HepG2 (cell line): Measurements from ENCODE around the gene BCAN. TPM values are rescaled to one million over a fixed set of nuclear protein-coding genes. Genes with fewer than 3 reads are reported as not detected.

ENCODE experiments used
- ATAC-seq: fragments of 200-7000 bp; cut with Tn5 transposase; 3 replicates; pipeline ENCODE4 v1.9.1; 2020; ENCODE audit warnings: mild to moderate bottlenecking, moderate library complexity
- BruUV-seq: library from RNA; stranded (reverse); fragments of 400-500 nt; replicated peaks from 2 replicates; lab custom pipeline; 2021; lab: Mats Ljungman, UMichigan
- CTCF ChIA-PET: fragments of 300-600 bp; formaldehyde crosslinking; extraction: SDS; loops from one replicate; lab custom pipeline; 2021; ENCODE audit warnings: low total read pairs, inconsistent platforms, low intra/inter-chr PET ratio; lab: Yijun Ruan, JAX
- POLR2A ChIA-PET: fragments of 350-600 bp; sonication (Branson Sonifier 250); formaldehyde crosslinking; loops from one replicate; lab custom pipeline; 2020; ENCODE audit warnings: antibody characterized with exemption, inconsistent platforms; lab: Yijun Ruan, JAX
- DNase-seq: peaks from one replicate; pipeline ENCODE4 v3.0.0-alpha.2; 2015; ENCODE audit warnings: low spot score
- FAIRE-seq: peaks from 3 replicates; lab custom pipeline; 2011; peaks lifted over from hg19 to GRCh38; lab: Jason Lieb, UNC
- H2AFZ ChIP-seq: one replicate; pipeline ENCODE4 v1.6.1; 2011; ENCODE audit warnings: low read length, inconsistent platforms
- H3K27ac ChIP-seq: fragments of 300-600 bp; 3 replicates; pipeline ENCODE4 v1.8.0; 2011; ENCODE audit warnings: mixed run types, mild to moderate bottlenecking, mixed read lengths, low read length, inconsistent platforms; ENCODE audit not compliant: insufficient read depth; ENCODE audit errors: extremely low read length
- H3K27me3 ChIP-seq, 2 experiments: fragments of 200-600 bp in 1 of 2; 2 replicates in 1 of 2; 3 replicates in 1 of 2; pipeline versions ENCODE4 v1.6.0 to v1.8.0; 2011; ENCODE audit warnings: low read length in 2 of 2, mild to moderate bottlenecking in 2 of 2, moderate library complexity in 2 of 2, inconsistent platforms in 1 of 2; ENCODE audit not compliant: insufficient read depth in 2 of 2, control insufficient read depth in 1 of 2
- H3K36me3 ChIP-seq, 2 experiments: fragments of 200-600 bp in 1 of 2; replicated peaks in 1 of 2; 2 replicates in 1 of 2; 3 replicates in 1 of 2; pipeline versions ENCODE4 v1.5.1 to v1.8.0; 2011; ENCODE audit warnings: low read length in 2 of 2, inconsistent platforms in 1 of 2; ENCODE audit not compliant: insufficient read depth in 2 of 2, control insufficient read depth in 1 of 2
- H3K4me1 ChIP-seq: 2 replicates; pipeline ENCODE4 v1.5.1; 2012; ENCODE audit warnings: low read length, inconsistent platforms; ENCODE audit not compliant: insufficient read depth
- H3K4me2 ChIP-seq: 2 replicates; pipeline ENCODE4 v1.6.0; 2011; ENCODE audit warnings: low read depth, low read length, inconsistent platforms
- H3K4me3 ChIP-seq, 3 experiments: fragments of 200-600 bp in 1 of 3; sonication (generic), shearing (Covaris generic) in 1 of 3; replicated peaks in 1 of 3; 2 replicates each; pipeline ENCODE4 v1.5.1; 2011 to 2016; ENCODE audit warnings: low read length in 3 of 3, inconsistent platforms in 2 of 3, low read depth in 2 of 3, mild to moderate bottlenecking in 2 of 3, control low read depth in 1 of 3, mixed read lengths in 1 of 3; ENCODE audit not compliant: insufficient read depth in 1 of 3
- H3K79me2 ChIP-seq: one replicate; pipeline ENCODE4 v1.6.1; 2011; ENCODE audit warnings: low read length, inconsistent platforms; ENCODE audit not compliant: insufficient read depth
- H3K9ac ChIP-seq: 2 replicates; pipeline ENCODE4 v1.6.0; 2011; ENCODE audit warnings: mild to moderate bottlenecking, low read depth, low read length, inconsistent platforms; ENCODE audit not compliant: insufficient read depth
- H3K9me3 ChIP-seq: 2 replicates; pipeline ENCODE4 v1.5.1; 2012; ENCODE audit warnings: mild to moderate bottlenecking, low read length
- H4K20me1 ChIP-seq: 2 replicates; pipeline ENCODE4 v1.6.0; 2011; ENCODE audit warnings: inconsistent platforms, mild to moderate bottlenecking, low read length, moderate library complexity; ENCODE audit not compliant: insufficient read depth
- AKAP8 ChIP-seq: sonication (generic); formaldehyde crosslinking; IDR thresholded peaks from 2 replicates; pipeline ENCODE4 v1.5.1; 2020; ENCODE audit warnings: mild to moderate bottlenecking, missing genetic modification reagents
- HES4 ChIP-seq: sonication (generic); formaldehyde crosslinking; IDR thresholded peaks from 2 replicates; pipeline ENCODE4 v1.9.0; 2021; ENCODE audit warnings: mild to moderate bottlenecking, missing genetic modification reagents, borderline replicate concordance
- HNRNPUL1 ChIP-seq: fragments of 200-400 bp; formaldehyde crosslinking; IDR thresholded peaks from 2 replicates; pipeline ENCODE4 v1.6.1; 2017; ENCODE audit warnings: low read depth, mild to moderate bottlenecking, low read length, moderate library complexity
- KAT7 ChIP-seq: IDR thresholded peaks from 2 replicates; pipeline ENCODE4 v1.6.1; 2018; ENCODE audit warnings: borderline replicate concordance, missing compliant biosample characterization
- KDM2A ChIP-seq: sonication (generic); formaldehyde crosslinking; IDR thresholded peaks from 2 replicates; pipeline ENCODE4 v1.4.0; 2020; ENCODE audit warnings: low read depth, missing genetic modification reagents, borderline replicate concordance
- RBFOX2 ChIP-seq: fragments of 200-400 bp; formaldehyde crosslinking; IDR thresholded peaks from 2 replicates; pipeline ENCODE4 v1.6.1; 2017; ENCODE audit warnings: low read depth, mild to moderate bottlenecking, low read length
- RBM22 ChIP-seq: fragments of 200-400 bp; formaldehyde crosslinking; optimal IDR thresholded peaks from 2 replicates; pipeline ENCODE3; 2017; ENCODE audit warnings: mild to moderate bottlenecking, low read length, moderate library complexity
- SIX4 ChIP-seq: sonication (generic); formaldehyde crosslinking; IDR thresholded peaks from 2 replicates; pipeline ENCODE4 v1.4.0; 2020; ENCODE audit warnings: missing genetic modification reagents
- ZNF253 ChIP-seq: sonication (generic); formaldehyde crosslinking; IDR thresholded peaks from 2 replicates; pipeline ENCODE4 v1.8.0; 2022; ENCODE audit warnings: mild to moderate bottlenecking, missing genetic modification reagents, borderline replicate concordance
- ZNF260 ChIP-seq: sonication (generic); formaldehyde crosslinking; IDR thresholded peaks from 2 replicates; pipeline ENCODE4 v1.4.0; 2020; ENCODE audit warnings: missing genetic modification reagents, low read depth, mild to moderate bottlenecking, borderline replicate concordance
- WGBS: methylation state at CpG from one replicate; pipeline ENCODE4 v1.1.6; 2017; ENCODE audit warnings: low lambda C conversion rate; 5-methylcytosine and 5-hydroxymethylcytosine counted together
- in situ Hi-C: cut with HindIII; loops from 2 replicates; pipeline ENCODE4 v1.10.0; 2017; ENCODE audit warnings: low pct_unique_long_range_greater_than_20kb; ENCODE audit not compliant: extremely low pct_ligation_motif_present
- intact Hi-C: fragments of 100-400 bp; cut with micrococcal nuclease; formaldehyde crosslinking; loops from one replicate; pipeline ENCODE4 v1.10.0; 2022; ENCODE audit not compliant: unreplicated experiment
- polyA plus RNA-seq, 8 experiments: library from polyadenylated mRNA; depleted of rRNA in 3 of 8; stranded (reverse) in 7 of 8; unstranded in 1 of 8; fragments of >200 nt; fragmentation: Illumina TruSeq in 4 of 8; extraction: Trizol in 4 of 8; gene quantifications; 2 replicates each; pipeline versions ENCODE4 v1.2.1 to v1.2.3, GENCODE V29; 2011 to 2016; ENCODE audit warnings: low read depth in 4 of 8, missing spikeins in 1 of 8, mixed read lengths in 1 of 8; ENCODE audit not compliant: insufficient read depth in 1 of 8
- total RNA-seq, 5 experiments: library from RNA; depleted of rRNA; stranded (reverse); fragments of >200 nt; fragmentation: Illumina TruSeq; extraction: Trizol; gene quantifications; 2 replicates each; pipeline ENCODE4 v1.2.3, GENCODE V29; 2016; ENCODE audit warnings: low read depth in 1 of 5
- TF ChIP-seq, protein P1 (sequence below): sonication (generic); formaldehyde crosslinking; IDR thresholded peaks from 2 replicates; pipeline ENCODE4 v1.5.0; 2020; ENCODE audit warnings: missing genetic modification reagents, mild to moderate bottlenecking, borderline replicate concordance
- TF ChIP-seq, protein P2 (sequence below): IDR thresholded peaks from 2 replicates; pipeline ENCODE4 v1.4.0; 2020; ENCODE audit warnings: mild to moderate bottlenecking, missing genetic modification reagents
- TF ChIP-seq, protein P3 (sequence below): fragments of 450-650 bp; IDR thresholded peaks from 2 replicates; pipeline ENCODE4 v1.6.1; 2016

Gene BCAN
- total and polyA plus RNA-seq, 2 of the 13 experiments (the other 11 are each of a cell fraction or from before 2014, with no cell fraction given) = not detected

DNA sequence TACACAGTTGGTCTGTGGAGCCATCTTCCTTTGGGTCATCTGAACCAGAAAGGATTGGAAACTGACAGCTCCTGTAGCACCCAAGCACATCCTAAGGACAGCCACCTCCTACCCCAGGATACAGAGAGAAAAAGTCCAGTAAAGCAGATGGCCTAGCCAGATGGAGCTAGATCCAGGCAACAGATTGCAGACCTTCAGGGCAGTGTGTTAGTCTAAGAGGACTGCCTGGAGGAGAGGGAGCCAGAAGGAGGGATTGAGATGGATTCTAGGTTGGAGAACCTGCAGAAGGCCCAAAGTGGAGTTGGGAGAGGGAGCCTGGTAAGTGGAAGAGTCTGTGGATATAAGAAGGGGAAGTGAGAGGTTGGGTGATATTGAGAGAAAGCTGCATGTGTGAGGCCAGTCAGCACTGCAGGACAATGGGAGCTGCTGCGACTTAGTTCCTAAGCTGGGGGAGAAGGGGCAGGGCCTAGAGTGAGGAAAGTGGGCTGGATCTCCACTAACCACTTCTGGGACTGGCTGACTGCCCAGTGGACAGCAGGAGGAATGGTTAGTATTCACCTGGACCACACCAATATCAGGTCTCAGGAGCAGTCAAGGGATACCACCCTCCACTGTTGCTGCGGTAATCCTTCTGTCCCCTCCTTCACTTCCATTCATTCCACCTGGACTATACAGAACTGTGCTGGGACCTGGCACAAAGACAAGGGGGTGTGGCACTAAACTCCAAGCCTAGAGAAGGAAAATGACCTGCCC is 13.4 kb downstream of the BCAN start:
- in situ Hi-C loops = no loop called here
- POLR2A ChIA-PET = interaction anchor here (0.6 kb wide), 1 partner anchor 10 kb away, joined by 3 read pairs; no protein-coding TSS in a partner anchor
- BruUV-seq = no TSS peak

More for the DNA sequence above, 13.4 kb downstream of the BCAN start:
- TF ChIP-seq SIX4 (no peak), ZNF260 (CRISPR knock-in tag) (no peak), ZNF253 (CRISPR knock-in tag) (no peak), RBM22 (peak; percentile 82), RBFOX2 (peak; percentile 50; the same call in 1 of the 2 replicates), HNRNPUL1 (no peak), KAT7 (CRISPR knock-in tag) (no peak), HES4 (CRISPR knock-in tag) (no peak), AKAP8 (CRISPR knock-in tag) (peak; percentile 19; the same call in 1 of the 2 replicates), KDM2A (CRISPR knock-in tag) (no peak)
- TF ChIP-seq, protein P1, sequence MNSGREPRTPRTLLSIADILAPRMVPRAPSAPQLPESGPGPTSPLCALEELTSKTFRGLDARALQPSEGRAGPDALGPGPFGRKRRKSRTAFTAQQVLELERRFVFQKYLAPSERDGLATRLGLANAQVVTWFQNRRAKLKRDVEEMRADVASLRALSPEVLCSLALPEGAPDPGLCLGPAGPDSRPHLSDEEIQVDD (CRISPR knock-in tag) = no peak
- TF ChIP-seq, protein P2, sequence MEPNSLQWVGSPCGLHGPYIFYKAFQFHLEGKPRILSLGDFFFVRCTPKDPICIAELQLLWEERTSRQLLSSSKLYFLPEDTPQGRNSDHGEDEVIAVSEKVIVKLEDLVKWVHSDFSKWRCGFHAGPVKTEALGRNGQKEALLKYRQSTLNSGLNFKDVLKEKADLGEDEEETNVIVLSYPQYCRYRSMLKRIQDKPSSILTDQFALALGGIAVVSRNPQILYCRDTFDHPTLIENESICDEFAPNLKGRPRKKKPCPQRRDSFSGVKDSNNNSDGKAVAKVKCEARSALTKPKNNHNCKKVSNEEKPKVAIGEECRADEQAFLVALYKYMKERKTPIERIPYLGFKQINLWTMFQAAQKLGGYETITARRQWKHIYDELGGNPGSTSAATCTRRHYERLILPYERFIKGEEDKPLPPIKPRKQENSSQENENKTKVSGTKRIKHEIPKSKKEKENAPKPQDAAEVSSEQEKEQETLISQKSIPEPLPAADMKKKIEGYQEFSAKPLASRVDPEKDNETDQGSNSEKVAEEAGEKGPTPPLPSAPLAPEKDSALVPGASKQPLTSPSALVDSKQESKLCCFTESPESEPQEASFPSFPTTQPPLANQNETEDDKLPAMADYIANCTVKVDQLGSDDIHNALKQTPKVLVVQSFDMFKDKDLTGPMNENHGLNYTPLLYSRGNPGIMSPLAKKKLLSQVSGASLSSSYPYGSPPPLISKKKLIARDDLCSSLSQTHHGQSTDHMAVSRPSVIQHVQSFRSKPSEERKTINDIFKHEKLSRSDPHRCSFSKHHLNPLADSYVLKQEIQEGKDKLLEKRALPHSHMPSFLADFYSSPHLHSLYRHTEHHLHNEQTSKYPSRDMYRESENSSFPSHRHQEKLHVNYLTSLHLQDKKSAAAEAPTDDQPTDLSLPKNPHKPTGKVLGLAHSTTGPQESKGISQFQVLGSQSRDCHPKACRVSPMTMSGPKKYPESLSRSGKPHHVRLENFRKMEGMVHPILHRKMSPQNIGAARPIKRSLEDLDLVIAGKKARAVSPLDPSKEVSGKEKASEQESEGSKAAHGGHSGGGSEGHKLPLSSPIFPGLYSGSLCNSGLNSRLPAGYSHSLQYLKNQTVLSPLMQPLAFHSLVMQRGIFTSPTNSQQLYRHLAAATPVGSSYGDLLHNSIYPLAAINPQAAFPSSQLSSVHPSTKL (CRISPR knock-in tag) = no peak
- TF ChIP-seq, protein P3, sequence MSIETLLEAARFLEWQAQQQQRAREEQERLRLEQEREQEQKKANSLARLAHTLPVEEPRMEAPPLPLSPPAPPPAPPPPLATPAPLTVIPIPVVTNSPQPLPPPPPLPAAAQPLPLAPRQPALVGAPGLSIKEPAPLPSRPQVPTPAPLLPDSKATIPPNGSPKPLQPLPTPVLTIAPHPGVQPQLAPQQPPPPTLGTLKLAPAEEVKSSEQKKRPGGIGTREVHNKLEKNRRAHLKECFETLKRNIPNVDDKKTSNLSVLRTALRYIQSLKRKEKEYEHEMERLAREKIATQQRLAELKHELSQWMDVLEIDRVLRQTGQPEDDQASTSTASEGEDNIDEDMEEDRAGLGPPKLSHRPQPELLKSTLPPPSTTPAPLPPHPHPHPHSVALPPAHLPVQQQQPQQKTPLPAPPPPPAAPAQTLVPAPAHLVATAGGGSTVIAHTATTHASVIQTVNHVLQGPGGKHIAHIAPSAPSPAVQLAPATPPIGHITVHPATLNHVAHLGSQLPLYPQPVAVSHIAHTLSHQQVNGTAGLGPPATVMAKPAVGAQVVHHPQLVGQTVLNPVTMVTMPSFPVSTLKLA = no peak
- Histone ChIP-seq H4K20me1 (peaks cover 89% of the 10 kb centered on the region), H3K27ac (no peak overlapping the region), H3K4me2 (no peak overlapping the region), H3K9me3 (no peaks in the 10 kb centered on the region), H2AFZ (no peak overlapping the region), H3K4me1 (peaks cover 45% of the 10 kb centered on the region), H3K9ac (no peak overlapping the region), H3K79me2 (peaks cover 11% of the 10 kb centered on the region), H3K27me3 (no peaks in the 10 kb centered on the region), H3K36me3 (peaks cover 1 to 5% of the 10 kb centered on the region in 2 experiments; a peak in 1 of 5 replicates), H3K4me3 (no peak overlapping the region)
- no peak for FAIRE-seq
- CTCF ChIA-PET = interaction anchor here (6.4 kb wide), 1 partner anchor 23 kb away, joined by 166 read pairs; the partner anchor contains the start of gene NES
- ATAC-seq = no peak
- no peak for DNase-seq
- WGBS = 100% methylated on average over 2 of the region's 2 CpGs
- intact Hi-C loops = no loop called here
